GM19463 (cell line): ENCODE results near the gene ZNF625.
"Not testable (repeated sequence)": the region's sequence is repeated elsewhere in the genome, so short reads cannot be mapped to it uniquely, and the experiment has no call there.

Source experiments
- ATAC-seq: cut with Tn5 transposase; IDR thresholded peaks from one replicate; pipeline ENCODE4 v1.9.1; 2021; ENCODE audit warnings: mild to moderate bottlenecking, moderate library complexity; ENCODE audit not compliant: unreplicated experiment

Gene ZNF625

DNA sequence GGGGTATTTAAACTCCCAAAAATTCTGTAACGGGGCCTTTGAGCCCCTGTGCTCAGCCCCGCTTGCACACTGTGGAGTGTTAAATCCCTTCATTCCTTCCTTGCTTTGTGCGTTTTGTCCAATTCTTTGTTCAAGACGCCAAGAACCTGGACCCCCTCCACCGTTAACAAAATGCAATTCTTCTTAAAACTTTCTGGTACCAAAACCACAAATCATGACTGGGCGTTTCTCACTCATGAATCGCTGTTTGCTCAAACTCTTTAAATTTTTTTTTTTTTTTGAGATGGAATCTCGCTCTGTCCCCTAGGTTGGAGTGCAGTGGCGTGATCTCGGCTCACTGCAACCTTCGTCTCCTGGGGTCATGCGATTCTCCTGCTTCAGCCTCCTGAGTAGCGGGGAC lies 17.3 kb downstream of the ZNF625 start:
- ATAC-seq: no peak

GRCh38 chr19:12137221-12137940 lies 19.2 kb downstream of the ZNF625 start:
- no peak for ATAC-seq

DNA sequence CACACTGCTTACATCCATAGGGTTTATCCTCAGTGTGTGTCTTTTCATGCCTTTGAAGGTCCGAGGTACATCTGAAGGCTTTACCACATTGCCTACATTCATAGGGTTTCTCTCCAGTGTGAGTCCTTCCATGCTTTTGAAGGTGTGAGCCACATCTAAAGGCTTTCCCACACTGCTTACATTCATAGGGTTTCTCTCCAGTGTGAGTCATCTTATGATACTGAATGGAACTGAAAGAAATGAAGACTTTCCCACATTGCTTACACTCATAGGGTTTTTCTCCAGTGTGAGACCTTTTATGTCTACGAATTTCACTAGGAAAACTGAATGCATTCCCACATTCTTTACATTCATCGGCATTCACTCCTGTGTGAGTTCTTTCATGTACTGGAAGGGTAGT lies 23.5 kb downstream of the ZNF625 start:
- no peak for ATAC-seq

- ATAC-seq: no peak
Measured at GRCh38 chr19:12126707-12127106, 29.8 kb downstream of the ZNF625 start.

GRCh38 chr19:12117201-12117970 lies 39.1 kb downstream of the ZNF625 start:
- no peak for ATAC-seq

DNA sequence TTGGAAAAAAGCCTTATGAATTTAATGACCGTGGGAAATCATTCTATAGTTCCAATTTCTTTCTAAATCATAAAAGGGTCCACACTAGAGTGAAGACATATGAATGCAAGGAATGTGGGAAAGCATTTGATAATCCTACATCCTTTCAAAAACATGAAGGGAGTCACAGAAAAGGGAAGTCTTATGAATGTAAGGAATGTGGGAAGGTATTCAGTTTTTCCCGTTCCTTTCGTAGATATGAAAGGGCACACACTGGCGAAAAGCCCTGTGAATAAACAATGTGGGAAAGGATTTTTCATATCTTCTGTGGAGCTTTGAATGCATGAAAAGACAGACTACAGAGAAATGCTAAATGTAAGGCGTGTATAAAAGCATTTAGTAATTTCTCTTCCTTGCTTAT lies 43.4 kb downstream of the ZNF625 start:
- ATAC-seq: no peak

GRCh38 chr19:12112701-12113100 lies 43.8 kb downstream of the ZNF625 start:
- no peak for ATAC-seq

DNA sequence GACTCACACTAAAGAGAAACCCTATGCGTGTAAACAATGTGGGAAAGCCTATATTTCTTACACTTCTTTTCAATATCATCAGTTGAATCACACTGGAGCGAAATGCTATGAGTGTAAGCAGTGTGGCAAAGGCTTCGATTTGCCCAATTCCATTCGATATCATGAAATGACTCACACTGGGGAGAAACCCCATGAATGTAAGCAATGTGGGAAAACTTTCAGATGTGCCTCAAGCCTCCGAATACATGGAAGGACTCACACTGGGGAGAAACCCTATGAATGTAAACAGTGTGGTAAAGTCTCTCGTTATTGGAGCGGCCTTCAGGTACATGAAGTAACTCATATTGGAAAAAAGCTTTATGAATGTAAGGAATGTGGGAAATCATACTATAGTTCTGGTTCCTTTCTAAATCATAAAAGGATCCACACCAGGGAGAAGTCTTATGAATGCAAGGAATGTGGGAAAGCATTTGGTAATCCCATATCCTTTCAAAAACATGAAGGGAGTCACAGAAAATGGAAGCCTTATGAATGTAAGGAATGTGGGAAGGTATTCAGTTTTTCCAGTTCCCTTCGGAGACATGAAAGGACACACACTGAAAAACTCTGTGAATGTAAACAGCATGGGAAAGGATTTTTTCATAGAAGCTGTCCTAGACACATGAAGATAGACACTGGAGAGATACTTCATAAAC lies 44.4 kb downstream of the ZNF625 start:
- no peak for ATAC-seq

DNA sequence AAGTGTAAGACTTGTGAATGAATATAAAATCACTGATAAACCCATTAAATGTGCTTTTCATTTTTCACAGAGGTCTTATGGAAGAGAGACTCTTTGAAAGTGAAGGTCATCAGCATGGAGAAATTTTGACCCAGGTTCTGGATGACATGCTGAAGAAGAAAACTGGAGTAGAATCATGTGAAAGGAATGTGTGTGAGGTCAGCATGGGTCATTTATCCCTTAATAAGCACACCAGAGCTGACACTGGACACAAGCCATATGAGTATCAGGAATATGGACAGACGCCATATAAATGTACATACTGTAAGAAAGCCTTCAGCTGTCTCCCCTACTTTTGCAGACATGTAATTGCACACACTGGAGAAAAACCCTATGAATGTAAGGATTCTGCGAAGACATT lies 45.4 kb downstream of the ZNF625 start:
- no peak for ATAC-seq

- not testable (repeated sequence) for ATAC-seq
Measured at GRCh38 chr19:12103909-12104308, 52.6 kb downstream of the ZNF625 start.

DNA sequence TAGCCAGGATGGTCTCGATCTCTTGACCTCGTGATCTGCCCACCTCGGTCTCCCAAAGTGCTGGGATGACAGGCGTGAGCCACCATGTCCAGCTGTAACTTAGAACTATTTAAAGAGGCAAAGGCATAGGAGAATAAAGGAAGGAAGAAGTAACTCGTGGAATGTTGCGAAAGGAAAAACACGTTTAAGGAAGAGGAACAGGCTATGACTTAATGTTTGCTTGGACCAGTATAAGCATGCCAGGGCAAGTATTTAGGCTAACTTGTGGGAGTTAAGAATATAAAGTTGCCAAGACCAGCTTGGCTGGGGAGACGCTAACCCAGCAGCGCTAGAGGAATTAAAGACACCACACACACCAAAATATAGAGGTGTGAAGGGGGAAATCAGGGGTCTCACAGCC lies 58.5 kb downstream of the ZNF625 start:
- no peak for ATAC-seq

GRCh38 chr19:12095111-12095790 lies 61.3 kb downstream of the ZNF625 start:
- ATAC-seq: no peak
